IPS DF 4.7 (cell line): ENCODE results near the gene NSMCE3.
"Not testable (repeated sequence)": the region's sequence is repeated elsewhere in the genome, so short reads cannot be mapped to it uniquely, and the experiment has no call there.

Source experiments
- DNase-seq: peaks from one replicate; pipeline ENCODE4 v3.0.0-alpha.2; 2013; ENCODE audit warnings: low spot score; ENCODE audit errors: extremely low read depth

Gene NSMCE3

GRCh38 chr15:29270169-29270955 is 740 bp upstream of the NSMCE3 start:
- no peak for DNase-seq

GRCh38 chr15:29268706-29269484 is 727 bp downstream of the NSMCE3 start:
- no peak for DNase-seq

DNA sequence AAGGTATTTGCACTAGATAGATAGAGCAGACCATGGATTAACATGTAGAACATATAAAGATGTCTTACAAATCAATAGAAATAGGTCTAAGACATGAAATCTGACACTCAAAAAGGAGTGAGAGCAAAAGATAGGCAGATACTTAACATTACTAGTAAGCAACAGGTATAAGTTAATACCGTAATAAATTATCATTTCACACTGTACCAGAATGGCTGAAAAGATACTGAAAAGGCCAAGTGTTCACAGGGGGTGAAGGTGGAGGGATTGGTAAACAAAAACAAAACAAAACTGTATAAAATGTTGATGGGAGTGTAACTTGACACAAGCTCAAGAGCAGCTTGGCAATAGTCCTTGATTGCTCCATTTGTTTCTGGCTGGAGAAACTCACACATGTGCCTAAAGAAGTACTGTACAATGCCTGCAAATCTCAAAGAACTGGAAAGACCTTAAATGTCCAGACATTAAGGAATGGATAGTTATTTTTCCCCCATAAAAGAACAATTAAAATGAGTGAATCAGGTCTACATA is 3.5 kb downstream of the NSMCE3 start:
- no peak for DNase-seq

DNA sequence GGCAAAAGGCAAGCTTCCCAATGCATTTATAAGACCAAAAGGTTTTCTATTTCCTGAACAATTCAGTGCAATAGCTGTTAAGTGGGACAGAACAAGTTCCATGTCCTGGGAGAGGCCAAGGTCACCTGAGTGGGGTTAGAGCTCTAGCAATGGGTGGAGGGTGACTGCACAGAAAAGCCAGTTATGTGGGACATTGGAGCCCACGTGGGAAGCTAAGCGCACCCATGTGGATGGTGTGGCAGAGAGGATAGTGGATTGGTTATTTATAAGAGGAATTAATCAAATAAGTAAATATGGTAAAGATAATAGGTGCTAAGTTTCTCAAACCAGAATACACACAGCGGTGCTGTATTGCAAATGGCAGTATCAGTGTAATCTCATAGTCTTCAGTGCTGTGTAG is 6.3 kb downstream of the NSMCE3 start:
- no peak for DNase-seq

DNA sequence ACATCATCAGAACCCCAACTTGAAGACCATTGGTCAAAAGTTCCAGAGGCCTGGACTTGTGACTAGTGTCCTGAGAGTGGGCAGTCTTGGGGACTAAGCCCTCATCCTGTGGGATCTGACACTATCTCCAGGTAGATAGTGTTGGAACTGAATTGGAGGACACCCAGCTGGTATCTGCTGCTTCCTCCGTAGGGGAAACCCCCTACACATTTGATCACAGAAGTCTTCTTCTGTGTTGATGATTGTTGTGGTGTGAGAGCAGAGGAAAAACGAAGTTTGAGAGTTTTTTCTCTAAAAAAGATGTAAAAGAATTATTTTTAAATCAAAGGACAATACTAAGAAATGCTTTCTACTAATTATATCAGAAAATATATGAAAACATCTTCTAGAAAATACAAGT is 6.9 kb downstream of the NSMCE3 start:
- DNase-seq, result no peak

DNA sequence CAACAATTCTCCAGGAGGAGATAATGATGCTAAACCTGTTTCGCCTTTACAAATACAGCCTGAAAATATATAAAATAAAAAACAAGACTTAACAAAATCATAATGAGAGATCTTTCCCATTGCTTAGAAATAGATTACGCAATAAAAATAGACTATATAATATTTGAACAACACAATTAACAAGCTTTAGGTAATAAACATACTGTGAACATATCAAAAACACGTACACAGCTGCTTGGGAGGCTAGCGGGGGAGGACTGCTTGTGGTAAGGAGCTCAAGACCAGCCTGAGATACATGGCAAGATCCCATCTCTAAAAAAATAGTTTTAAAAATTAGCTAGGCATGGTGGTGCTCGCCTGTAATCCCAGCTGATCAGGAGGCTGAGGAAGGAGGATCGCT is 8.7 kb downstream of the NSMCE3 start:
- DNase-seq, result no peak

GRCh38 chr15:29259233-29259632 is 10.4 kb downstream of the NSMCE3 start:
- no peak for DNase-seq

GRCh38 chr15:29252234-29252633 is 17.4 kb downstream of the NSMCE3 start:
- DNase-seq, result no peak

DNA sequence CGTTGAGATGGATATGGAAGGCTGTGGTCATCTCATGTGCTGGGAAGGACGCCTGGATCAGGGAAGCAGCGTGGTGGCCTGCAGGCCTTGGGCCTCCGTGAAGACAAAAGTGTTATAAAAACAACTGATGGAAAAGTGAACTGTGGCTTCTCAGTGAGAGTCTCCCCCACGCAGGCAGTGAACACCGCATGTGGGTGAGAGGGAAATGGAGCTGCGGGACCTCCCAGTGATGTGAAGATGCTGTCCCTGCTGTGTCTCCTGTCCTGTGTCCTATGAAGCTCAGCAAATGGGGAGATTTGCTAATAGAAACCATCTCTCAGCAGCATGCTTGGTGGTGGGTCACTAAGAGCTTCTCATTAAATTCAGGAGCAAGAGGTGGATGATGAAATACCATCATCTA is 25.1 kb downstream of the NSMCE3 start:
- no peak for DNase-seq

GRCh38 chr15:29244123-29244522 is 25.5 kb downstream of the NSMCE3 start:
- DNase-seq, result no peak

- DNase-seq, result no peak
Measured at GRCh38 chr15:29242456-29243242, 27.0 kb downstream of the NSMCE3 start.

GRCh38 chr15:29241207-29241606 is 28.4 kb downstream of the NSMCE3 start:
- no peak for DNase-seq

DNA sequence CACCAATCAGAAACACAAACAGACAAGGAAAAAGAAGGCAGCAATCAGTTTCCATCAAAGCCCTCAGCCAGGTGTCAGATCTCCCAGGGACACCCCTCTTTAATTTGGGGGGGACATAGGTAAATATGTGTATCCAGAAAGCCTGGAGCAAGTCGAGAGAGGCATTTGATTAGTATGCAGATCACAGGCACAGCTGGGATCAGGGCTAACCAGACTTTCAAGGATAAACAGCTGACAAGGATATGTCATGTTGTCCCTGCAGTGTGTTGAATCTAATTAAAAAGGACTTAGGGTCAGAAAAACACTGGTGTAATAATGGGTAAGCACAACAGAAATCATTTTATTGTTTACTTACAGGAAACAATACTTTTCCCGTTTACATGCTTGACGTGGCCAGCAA is 30.2 kb downstream of the NSMCE3 start:
- DNase-seq, result no peak

DNA sequence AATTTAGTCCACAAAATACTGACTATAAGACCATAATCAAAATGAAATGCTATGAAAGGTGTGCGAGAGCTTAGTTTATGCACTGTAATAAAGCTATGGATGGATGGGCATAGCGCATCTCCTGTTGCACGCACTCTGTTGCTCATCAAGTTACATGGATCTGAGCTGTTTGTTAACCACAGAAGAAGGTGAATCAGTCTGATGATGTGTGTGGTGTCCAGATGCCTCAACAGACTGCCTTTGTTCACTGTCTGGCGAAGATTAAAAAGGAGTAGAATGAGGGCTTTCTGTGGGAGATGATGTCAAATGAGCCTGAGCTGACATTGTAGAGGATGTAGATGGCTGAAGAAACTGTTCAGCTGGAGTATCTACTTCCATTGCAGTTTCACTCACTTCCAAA is 36.1 kb downstream of the NSMCE3 start:
- DNase-seq, result no peak

GRCh38 chr15:29226436-29227208 is 43.0 kb downstream of the NSMCE3 start:
- DNase-seq, result no peak

DNA sequence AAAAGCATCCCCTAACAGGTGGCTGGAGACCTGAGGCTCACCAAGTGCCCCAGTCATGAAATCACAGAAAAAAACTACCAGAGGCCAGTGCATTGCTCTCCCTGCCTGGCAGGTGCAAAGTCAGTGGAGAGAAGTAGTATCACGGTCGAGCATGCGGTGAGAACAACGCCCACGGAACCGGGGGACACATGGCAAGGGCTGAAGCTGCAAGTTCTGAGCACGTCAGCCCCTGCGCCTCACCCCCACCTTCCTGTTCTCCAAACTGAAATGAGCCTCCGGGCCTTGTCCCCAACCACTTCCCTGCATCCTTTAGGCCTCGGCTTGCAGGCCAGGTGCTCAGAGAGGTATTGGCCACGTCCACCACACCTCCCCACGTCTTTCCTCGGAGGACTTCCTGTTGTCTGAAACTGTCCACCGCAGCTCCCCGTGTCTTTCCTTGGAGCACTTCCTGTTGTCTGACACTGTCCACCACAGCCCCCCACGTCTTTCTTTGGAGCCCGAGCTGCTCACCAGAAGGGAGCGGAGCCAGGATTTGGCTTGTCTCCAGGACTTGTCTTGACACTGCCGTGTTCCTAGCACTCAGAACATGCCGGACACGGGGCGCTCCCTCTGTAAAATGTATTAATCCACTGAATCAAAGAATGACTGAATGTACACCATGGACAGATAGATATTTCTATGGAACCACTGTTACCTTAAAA is 43.9 kb downstream of the NSMCE3 start:
- no peak for DNase-seq

DNA sequence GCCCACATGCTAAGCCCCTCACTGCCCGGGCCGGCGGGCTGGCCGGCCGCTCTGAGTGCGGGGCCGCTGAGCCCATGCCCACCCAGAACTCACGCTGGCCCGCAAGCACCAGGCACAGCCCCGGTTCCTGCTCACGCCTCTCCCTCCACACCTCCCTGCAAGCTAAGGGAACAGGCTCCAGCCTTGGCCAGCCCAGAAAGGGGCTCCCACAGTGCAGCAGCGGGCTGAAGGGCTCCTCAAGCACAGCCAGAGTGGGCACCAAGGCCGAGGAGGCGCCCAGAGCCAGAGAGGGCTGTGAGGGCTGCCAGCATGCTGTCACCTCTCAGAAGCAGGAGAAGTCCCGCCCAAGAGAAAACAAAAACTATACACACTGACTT is 44.6 kb downstream of the NSMCE3 start:
- DNase-seq, result not testable (repeated sequence)

DNA sequence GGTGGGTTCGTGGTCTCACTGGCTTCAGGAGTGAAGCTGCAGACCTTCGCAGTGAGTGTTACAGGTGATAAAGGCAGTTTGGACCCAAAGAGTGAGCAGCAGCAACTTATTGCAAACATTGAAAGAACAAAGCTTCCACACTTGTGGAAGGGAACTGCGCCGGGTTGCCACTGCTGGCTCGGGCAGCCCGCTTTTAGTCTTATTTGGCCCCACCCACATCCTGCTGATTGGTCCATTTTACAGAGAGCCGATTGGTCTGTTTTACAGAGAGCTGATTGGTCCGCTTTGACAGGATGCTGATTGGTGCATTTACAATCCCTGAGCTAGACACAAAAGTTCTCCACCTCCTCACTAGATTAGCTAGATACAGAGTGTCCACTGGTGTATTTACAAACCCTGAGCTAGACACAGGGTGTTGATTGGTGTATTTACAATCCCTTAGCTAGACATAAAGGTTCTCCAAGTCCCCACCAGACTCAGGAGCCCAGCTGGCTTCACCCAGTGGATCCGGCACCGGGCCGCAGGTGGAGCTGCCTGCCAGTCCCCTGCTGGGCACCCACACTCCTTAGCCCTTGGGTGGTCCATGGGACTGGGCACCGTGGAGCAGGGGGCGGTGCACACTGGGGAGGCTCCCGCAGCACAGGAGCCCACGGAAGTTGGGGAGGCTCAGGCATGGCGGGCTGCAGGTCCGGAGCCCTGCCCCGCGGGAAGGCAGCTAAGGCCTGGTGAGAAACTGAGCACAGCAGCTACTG is 45.2 kb downstream of the NSMCE3 start:
- not testable (repeated sequence) for DNase-seq

DNA sequence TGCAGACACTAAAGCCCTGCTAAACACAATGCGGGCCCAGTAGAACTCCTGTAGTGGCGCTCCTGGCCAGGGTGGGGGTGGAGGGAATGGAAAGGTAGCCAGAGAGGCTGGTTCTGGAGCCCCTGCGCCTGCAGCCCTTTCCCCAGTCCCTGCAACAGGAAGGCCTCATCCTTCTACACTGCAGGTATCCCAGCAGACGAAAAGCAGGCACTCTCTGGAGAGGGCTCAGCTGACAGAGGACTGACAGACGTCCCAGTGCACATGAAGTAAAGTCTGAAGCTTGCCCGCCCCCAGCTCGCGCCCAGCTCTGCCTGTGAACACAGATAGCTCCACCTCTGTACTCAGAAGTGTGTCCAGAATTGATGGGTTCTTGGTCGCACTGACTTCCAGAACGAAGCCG is 46.0 kb downstream of the NSMCE3 start:
- no peak for DNase-seq
